ENCODE results near the gene HTR2A.
A peak's percentile ranks its signal among the peaks of the same experiment; 100 is the strongest.

The HTR2A gene

DNA sequence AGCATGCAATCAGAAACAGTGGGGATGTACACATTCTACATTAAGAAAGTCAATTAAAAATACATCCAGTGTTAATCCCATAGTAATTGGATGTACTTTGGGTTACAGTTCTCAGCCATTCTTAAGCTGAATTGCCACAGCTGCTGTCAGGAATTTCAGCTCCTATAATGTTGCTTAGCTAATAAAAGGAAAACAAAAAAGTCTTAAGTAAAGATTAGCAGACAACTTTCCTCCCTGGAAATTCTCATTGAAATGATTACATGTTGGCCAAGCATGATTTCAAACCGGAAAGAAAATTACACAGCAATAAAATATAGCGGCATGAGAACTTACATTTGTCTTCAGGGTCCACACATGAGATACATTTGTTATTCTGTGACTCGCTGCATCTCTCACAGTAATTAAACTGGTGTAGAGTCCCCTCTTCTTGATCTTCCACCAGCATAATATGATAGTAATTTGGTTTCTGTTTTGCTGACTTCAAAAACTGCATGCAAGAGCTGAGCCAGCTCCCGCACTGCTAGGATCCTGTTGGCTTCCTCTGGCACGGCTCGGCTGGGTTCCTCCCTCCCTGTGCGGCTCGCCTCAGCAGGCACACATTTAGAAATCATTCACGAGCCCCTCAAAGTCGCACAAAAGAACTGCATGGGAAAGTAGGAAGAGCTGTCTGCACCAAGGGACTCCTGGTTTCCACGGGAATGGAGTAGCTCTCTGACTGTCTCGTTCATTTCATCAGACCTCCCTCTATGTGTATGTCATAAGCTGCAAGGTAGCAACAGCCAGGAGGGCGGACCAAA is at the start of gene HTR2A:
HTR2A (minus strand) TSS at position 713 of the 797 bp plus-strand sequence. CDS start 1,147 bp downstream, outside the sequence.
- no peak for DNase-seq (ENCODE audit: low read depth)

DNA sequence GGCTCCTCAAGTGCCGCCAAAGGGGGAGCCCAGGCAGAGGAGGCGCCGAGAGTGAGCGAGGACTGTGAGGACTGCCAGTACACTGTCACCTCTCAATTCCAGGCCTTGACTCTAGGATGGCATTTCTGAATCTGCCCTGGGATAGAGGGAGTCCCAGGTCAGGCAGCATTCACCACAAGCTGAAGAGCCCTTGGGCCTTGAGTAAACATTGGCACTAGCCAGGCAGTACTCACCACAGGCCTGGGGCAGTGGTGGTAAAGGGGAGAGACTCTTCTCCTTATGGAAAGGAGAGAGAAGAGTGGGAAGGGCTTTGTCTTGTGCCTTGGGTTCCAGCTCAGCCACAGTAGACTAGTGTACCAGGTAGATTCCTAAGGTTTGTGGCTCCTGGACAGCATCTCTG is 39.7 kb upstream of the HTR2A start:
- DNase-seq (ENCODE audit: low read depth) = no peak

DNA sequence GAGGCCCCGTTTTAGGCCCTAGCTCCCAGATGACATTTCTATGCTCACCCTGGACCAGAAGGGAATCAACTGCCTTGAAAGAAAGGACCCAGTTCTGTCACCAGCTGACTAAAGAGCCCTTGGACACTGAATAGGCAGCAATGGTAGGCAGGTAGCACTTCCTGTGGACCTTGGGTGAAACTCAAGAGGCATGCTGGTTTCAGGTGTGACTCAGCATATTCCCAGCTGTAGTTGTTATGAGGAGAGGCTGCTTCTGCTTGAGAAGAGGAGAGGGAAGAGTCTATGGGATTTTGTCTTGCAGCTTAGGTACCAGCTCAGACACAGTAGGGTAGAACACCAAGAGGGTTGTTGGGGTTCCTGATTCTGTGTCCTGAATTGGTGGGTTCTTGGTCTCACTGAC is 37.9 kb upstream of the HTR2A start:
- no peak for DNase-seq (ENCODE audit: low read depth)

DNA sequence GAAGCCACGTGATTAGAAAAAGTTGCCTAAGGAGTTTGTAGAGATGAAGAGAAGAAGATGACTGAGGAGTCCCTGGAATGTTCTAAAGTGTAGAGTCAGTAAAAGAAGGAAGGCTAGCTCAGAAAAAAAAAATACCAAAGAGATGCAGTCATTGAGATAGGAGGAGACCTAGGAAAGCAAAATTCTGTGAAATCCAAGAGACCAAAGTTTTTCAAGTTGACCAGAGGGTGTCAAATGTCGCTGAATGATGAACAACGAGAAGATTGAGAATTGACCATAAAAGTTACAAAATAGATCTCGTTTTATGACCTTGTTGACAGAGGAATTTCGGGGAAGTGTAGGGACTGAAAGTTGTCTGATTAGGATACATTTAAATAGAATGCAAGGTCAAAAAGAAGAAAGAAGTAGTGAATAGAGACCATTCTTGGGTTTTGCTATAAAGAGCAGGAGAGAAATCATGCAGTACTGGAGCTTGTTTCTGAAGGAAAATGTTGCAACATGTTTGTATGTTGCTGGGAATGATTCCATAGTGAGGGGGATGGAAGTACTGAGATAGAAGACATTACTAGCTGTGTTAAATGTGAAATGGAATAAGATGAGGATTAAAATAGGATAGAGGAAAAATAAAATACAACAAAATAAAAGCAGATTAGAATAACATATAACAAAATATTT is 30.2 kb upstream of the HTR2A start:
- no peak for DNase-seq (ENCODE audit: low read depth)

DNA sequence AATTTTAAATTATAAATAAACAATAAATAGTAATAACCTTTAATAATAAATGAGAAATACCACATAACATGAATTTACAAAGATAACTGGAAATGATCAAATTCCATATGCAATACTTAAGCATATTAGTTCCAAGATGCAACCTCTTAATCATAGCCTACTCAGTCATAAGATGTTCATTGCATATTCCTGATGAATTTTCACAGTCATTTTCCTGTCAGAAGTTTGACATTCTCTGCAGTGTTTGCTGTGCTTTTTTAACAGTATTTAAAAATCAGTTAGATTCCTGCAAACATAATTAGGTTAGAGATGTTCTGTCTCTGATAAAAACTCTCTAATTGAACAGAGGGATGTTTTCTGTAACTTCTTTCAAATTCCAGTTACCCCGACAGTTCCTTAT is 28.6 kb upstream of the HTR2A start:
- no peak for DNase-seq (ENCODE audit: low read depth)

DNA sequence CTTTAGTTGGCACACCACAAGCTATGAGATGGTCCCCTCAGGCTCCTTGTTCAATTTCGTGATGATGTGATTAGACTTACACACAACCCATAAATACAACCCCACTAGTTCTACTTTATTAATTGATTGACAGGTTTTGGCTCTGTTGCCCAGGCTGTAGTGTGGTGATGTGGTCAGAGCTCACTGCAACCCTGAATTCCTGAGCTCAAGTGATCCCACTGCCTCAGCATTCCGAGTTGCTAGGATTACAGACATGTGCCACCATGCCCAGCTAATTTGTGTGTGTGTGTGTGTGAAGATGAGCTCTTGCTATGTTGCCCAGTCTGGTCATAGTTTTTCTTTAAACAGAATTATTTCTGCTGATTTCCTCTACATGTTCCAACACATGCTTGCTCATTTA is 17.5 kb upstream of the HTR2A start:
- no peak for DNase-seq (ENCODE audit: low read depth)

DNA sequence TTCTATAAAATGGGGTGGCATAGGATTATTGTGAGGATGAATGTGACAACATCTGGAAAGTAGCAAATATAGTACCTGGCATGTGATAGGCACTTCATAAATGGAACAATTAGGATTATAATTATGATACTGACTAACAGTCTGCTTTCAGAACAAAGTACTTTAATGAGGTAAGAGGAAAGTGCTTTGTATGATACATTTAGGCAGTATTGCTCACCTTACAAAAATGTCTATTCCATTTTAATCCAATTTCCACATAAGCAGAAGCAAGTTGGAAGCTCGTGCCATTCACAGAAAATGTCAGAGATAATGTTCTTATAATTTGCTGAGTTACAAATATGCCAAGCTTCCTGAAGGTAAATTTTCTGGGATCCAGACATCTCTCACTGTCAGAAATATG is 16.9 kb upstream of the HTR2A start:
- DNase-seq (ENCODE audit: low read depth) = no peak

DNA sequence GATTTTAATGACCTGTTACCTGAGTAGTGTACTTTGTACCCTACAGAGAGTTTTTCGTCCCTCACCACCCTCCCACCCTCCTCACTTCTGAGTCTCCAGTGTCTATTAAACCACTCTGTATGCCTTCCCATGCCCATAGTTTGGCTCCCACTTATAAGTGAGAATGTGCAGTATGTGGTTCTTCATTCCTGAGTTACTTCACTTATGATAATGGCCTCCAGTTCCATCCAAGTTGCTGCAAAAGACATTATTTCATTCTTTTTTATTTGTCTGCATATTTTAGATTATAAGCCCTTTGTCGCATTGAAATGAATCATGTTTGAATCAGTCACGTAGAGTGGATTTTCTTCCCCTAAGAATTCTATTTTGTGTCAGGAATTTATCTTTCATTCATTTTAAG is 12.2 kb upstream of the HTR2A start:
- no peak for DNase-seq (ENCODE audit: low read depth)

DNA sequence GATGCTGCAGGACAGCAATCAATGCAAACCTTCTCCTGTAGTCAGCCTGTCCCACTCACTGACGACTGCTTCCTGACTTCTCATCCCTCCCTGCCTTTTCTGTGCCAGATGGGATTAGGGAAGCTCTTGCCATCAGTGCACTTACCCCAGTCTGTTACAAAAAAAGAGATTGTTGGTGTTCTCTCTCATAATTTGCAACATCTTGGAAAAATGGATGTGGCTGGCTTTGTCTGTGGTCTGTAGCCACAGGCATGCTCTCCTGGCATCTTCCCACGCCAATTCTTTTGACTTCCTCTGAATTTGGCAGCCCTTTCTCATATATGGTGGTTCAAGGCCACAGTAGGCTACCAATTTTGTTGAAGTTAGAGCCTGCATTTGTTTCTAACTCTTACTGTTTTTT is 11.6 kb upstream of the HTR2A start:
- DNase-seq (ENCODE audit: low read depth) = no peak

DNA sequence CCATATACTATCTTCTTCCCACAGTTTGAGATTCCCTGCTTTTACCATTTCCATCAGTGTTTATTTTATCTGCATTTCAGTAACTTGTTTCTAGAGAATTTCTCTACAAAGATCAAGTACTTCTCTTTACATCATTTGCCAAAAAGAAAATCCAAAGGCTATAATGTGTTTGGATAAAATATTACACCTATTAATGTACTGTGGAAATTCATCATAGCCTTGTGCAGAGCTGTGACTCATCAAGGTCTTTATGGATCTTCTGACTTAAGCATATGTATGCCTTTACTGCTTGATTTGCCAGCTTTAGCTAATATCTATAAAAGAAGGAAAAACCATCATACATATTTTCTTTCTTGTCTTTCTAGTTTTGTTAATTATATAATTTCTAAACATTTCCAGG is 9.6 kb upstream of the HTR2A start:
- no peak for DNase-seq (ENCODE audit: low read depth)

DNA sequence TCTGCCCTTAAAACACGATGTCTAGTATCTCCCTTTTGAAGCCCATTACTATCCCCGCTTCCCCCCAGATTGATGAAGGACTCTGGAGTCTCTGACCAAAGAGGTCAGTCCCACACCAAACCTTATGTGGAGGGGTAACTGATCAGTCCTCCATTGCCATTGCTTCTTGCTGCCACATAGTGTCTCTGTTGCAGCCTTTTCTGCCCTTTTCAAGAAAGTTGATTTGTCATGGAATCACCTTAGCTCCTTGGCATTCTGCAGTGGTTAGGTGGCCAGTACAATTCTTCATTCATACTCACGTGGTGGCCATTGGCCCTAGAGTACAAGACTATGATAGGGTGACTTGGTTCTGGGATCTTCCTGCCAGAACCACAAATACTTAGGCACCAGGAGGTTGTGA is 8.4 kb upstream of the HTR2A start:
- DNase-seq (ENCODE audit: low read depth) = no peak

DNA sequence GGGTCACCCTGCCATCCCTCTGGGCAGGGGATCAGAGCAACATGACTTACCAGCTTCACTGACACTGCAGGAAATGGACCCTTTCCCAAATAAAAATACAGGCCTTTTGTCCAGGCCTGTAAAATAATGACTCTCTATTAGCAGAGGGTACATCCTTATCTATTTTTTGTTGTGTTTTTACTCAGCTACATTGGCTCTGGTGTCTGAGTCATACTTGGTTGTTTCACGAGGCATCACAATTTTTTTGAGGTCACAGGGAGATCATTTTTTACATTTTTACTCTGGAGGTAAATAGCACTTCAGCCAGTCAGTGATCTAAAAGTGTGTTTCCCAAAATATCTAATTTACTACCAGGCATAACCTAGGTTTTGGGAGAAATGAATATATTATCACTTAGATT is 6.9 kb upstream of the HTR2A start:
- DNase-seq (ENCODE audit: low read depth) = no peak

DNA sequence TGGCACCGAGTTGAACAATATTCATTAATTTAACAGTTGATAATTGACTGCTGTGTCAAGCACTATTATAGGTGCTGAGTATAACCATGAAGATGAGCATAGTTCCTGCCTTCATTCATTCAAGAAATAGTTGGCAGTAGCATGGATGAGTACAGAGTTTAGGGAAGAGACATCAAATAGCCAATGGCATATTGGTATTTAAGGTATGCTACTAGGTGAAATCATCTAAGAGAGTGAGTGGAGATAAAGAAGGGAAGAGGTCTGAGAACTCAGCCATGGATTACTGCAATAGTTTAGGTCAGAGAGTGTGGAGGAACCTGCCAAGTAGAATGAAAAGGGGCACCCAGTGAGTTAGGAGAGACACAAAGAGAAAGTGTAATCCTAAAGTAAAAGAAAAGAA is 4.9 kb upstream of the HTR2A start:
- DNase-seq (ENCODE audit: low read depth) = no peak

DNA sequence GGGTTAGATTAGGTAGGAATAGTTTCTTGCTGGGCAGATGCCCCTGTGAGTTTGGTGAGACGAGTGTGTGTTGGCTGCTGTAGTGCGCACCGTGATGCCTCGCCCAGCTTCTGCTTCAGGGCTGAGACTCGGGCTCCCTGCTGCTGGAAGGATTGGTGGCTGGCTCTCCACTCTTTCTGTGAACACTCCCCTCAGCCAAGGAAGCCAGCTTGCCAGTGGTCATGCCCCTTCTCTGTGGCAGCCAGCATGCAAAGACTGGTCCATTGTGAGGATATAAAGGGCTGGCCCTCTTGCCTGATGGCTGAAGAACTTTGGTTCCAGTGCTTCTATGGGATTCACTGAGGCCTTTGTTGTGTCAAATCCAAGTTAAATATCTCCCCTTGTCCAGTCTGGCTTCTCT is 2.9 kb upstream of the HTR2A start:
- no peak for DNase-seq (ENCODE audit: low read depth)

DNA sequence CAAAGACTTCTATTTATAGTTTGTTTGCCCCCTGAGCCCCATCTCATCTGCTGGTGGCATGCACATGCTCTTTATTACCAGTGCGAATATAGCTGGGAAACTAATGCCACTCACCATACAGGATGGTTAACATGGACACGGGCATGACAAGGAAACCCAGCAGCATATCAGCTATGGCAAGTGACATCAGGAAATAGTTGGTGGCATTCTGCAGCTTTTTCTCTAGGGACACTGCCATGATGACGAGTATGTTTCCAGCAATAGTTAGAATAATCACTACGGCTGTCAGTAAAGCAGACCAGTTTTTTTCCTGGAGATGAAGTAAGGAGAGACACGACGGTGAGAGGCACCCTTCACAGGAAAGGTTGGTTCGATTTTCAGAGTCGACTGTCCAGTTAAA is 1.5 kb downstream of the HTR2A start:
- no peak for DNase-seq (ENCODE audit: low read depth)

DNA sequence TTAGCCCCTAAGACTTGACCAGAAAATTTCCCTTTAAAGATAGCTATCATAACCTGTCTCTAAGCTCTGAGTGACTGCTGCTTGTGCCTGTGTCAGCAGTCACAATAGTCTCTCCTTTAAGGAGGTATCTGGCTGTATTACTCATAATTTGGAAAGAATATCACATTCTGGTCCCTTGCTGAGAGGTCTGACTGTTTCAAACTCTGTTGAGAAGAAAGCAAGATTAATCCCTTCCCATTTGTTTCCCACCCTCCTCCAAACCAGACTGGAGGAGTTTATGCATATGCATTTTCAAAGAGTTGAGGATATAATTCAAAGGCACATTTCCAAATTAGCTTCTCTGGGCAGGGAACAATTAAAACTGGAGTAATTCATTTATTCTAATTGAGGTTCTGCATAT is 2.3 kb downstream of the HTR2A start:
- DNase-seq (ENCODE audit: low read depth) = no peak

DNA sequence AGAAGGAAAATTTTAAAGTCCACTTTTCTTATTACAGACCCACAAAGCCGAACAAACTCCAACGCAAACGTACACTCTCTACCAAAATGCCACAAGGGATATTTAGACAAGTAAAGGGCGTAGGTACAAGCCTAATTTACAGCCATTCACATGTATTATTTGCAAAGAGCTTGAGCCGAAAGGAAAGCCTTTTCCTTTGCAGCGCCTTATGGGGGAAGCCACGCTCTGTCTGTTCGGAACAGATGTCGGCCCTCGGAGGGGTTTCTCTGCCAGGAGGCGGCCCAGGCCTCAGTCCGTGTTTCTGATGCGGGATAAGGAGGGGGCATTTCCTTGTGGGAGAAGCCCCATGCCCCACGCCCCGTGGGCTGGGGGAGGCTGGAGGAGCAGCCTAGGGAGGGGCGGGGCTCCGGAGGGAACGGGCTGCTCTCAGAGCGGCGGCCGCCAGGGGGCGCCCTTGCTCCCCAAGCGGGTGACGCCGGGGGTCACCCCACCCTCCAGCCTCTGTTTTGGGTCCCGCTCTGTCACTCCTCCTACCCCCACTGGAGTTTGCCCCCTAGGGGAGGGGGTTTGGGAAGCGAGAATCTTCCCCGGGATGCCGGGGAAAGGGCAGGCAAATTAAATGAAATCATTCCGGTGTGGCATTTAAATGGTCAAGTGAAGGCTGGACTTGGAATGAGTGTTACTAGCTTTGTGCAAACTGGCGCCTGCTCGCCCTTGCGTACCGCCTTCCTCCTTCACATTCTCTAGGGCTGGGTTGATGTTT is 2.9 kb downstream of the HTR2A start:
- DNase-seq (ENCODE audit: low read depth) = peak; percentile 33

DNA sequence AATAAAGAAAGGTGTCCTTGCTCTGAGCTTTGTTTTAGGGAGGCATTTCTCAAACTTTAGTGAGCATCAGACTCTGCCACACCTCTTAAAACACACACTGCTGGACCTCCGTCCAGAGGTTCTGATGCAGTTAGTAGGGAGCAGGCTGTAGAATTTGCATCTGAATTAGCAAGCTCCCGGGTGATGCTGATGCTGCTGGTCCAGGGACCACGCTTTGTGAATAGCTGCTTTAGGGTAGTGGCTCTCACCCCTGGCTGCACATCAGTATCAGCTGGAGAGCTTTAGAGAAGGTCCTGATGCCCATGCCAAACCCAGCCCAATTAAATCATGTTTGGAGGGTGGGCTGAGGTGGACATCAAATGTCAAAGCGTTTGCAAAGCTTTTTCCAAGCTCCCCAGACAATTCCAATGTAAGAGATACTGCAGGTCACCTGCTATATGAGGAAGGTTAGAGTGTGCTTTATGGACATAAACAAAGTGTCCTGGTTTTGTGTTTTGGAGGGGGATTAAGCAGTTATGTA is 3.6 kb downstream of the HTR2A start:
- no peak for DNase-seq (ENCODE audit: low read depth)

DNA sequence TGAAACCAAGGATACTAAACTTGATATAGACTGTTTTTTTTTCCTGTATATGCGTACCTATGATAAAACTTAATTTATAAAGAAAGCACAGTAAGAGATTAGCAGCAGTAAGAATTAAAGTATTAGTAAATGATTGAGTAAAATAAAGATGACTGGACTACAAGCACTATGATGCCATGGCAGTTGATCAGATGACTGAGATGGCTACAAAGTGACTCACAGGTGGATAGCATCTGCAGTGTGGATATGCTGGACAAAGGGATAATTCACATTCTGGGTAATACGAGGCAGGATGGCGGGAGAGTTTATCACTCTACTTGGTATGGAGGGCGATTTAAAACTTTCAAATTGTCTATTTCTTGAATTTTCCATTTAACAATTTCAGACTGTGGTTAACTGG is 11.8 kb downstream of the HTR2A start:
- no peak for DNase-seq (ENCODE audit: low read depth)

DNA sequence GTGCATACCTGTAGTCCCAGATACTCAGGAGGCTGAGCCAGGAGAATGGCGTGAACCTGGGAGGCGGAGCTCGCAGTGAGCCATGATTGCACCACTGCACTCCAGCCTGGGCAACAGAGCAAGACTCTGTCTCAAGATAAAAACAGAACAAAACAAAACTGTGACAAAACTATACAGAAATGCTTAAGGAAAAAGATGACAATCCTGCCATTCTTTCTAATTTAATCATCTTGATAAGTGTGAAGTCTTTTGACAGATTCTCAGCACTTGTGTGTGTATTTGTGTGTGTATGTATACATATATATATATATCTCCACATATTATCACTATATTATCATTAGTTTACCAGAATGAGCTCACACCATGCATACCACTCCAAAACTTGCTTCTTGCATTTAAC is 12.3 kb downstream of the HTR2A start:
- no peak for DNase-seq (ENCODE audit: low read depth)

DNA sequence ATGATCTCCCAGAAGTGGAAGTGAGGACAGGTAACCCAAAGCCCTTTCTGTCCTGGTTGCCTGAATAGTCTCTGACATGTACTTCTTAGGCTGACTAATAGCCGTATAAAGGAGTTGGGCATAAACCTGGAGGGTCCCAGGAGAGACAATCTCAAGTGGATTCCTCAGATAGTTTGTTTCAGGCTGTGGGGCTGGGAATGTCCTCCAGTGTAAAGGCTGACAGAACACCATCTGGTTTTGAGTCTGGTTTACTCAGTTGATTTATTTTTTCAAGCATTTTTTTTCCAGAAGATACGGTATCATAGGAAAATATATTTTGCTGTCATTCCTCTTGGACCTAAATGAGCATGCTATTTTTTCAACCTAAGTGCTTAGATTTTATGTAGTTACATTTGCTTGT is 15.2 kb downstream of the HTR2A start:
- no peak for DNase-seq (ENCODE audit: low read depth)

DNA sequence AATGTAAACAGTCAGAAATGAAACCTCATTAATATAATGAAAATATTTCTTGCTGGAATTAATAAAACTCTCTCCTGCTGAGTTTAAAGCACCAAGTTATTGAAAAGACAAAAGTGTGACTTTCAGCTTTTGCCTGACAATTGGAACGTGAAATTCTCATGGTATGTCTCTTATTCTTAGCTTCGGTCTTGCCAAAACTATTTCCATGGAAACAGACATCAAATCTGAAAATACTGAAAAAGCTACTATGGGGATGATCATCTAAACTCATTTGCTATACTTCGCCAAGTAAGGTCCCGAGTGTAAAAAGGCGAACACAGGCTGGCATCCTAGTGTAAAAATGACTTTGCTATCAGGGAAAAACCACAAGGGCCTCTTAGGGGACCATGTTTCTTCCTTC is 22.8 kb downstream of the HTR2A start:
- DNase-seq (ENCODE audit: low read depth) = no peak

DNA sequence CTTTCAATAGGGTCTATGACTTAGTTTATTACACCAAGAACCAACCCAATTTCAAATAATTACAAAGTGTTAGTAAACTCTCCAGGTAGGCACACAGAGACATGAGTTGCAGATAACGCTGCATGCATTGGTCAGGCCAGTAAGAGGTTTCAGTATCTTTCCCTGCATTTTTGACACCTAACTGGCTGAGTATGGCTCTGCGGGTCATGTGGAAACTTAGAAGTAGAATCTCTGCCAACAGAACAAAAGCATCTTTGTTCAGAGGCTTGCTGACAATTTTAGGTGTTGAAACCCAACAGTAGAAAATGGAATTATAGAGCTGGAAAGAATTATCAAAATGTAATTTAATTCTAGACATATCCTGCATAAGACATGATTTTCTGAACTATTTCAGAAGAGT is 25.3 kb downstream of the HTR2A start:
- no peak for DNase-seq (ENCODE audit: low read depth)

Measured in stimulated activated CD4-positive, alpha-beta T cell treated with anti-CD3 and anti-CD28 coated beads, Interleukin-2, amount 100 ng/mL, for 4 hours (primary cell).